Measurements from ENCODE around the gene SVIP.

The SVIP gene

GRCh38 chr11:22787551-22788162 lies 41.9 kb downstream of the SVIP start:
- peak; percentile 5 for DNase-seq

GRCh38 chr11:22787055-22787454 lies 42.5 kb downstream of the SVIP start:
- no peak for DNase-seq

- no peak for DNase-seq
Observed at GRCh38 chr11:22786475-22786874, 43.1 kb downstream of the SVIP start.

DNA sequence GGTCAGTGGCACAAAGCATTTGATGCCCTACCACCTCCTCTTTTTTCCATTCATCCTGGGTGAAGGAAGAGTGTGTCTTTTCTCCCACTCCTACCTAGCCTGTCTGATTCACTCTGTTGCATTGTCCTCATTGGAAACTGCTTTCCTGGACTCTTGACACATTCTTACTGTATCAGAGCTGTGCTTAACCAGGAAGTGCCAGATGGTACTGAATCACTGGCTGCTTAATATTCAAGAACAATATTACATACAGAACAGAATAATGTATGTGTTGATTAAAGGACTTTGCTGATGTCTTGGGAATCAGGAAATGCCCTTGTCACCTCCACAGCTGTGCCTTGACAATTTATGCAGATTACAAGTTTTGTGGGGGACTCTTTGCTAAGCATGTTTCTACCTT lies 44.4 kb downstream of the SVIP start:
- no peak for DNase-seq

DNA sequence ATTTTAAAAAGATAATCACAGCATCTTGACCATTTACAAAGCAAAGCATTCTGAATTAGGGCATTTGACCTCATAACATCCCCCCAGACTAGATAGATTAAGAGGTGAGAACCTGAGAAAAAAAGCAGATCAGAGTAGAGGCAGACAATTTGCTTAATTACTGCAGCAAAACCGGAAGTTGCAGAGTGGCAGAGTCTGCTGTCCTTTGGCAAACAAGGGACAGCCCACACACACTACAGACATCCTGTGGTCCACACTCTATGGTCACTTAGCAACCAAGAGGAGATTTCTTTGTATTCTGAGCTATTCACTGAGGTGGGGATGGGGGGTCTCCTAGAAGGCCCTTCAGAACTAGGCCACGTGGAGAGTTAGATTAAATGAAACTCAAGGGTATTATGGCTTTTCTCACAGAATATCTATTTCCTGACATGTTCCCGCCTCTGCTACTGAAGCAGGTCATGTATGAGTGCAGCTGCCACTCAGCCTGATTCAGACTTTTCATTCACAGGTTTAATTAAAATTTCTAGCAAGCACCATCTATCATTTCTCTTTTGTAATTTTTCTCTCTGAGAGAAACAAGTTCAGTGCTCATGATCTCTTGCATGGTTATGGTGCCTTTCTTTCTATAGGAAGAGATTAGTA lies 48.5 kb downstream of the SVIP start:
- no peak for DNase-seq

- DNase-seq, result no peak
Observed at GRCh38 chr11:22779850-22780249, 49.8 kb downstream of the SVIP start.

DNA sequence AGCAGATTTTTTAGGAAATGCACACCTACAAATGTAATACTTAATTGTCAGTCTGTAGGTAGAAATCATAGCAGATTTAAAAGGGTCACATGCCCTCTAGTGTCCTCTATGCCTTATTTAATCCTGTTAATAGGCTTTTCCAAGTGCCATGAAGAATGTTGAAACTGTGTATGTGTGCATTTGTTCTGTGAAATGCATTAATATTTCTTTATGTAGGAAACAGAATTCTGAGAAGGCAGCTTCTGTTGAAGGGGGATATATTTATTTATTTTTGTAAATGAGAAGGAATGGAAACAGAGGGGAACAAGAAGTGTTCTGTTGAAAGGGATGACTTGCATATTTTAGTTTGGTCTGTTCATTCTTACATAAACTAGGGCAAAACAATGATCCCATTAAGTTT lies 51.0 kb downstream of the SVIP start:
- no peak for DNase-seq

DNA sequence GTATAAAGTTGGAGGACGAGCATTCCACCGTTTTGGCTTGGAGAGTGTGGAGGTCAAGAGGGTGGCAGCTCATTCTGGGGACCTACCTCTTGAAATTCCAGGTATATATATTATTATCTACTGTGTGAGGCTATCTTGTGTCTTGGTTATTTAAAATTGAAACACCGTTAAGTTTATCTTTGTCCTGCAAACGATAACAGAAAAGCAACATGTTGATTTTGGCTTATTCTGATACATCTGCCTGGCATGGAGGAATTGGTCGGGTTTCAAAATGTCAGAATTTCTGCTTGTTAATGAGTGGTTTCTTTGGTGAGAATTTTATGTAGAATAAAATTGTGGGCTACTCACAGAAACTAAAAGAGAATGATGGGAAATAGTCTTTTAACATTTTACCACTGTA lies 54.4 kb downstream of the SVIP start:
- no peak for DNase-seq

DNA sequence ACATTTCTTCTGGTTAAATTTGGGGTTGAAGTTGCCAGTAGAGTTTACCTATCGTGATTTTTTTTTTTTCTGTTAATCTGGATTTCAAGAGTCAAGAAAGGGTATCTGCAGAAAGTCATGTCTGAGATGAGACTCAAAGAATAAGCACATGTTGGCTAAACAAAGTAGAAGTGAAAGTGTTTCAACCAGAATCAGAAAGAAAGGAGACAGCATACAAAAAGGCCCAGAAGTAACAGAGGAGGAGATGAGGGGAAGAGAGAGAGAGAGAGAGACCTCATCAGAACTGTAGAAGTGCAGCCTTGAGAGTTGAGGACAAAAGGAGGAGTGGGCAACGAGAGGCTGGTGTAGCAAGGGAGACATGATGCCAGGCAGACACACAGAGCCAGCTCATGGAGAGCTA lies 54.9 kb downstream of the SVIP start:
- DNase-seq, result no peak

GRCh38 chr11:22769081-22769480 lies 60.5 kb downstream of the SVIP start:
- no peak for DNase-seq
